Measurements from ENCODE around the gene STXBP5.

STXBP5 gene

DNA sequence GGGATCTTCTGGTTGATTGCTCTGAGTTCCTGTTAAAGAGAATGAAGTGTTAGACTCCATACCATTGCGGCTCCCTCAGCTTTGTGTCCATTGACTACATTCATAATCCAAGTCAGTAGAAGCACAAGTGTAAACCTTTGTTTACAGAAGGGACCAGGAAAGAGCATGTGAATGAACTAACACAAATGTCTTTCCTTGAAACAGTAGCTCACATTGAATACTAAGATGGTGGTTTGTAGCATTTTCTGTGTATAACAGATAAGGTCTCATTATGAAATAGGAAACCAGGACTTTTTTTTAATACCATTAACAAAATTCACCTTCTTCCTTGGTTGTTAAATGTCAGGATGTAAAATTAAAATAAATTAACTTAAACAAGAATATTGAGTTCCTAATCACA lies 8.4 kb downstream of the STXBP5 start:
- no peak for DNase-seq

DNA sequence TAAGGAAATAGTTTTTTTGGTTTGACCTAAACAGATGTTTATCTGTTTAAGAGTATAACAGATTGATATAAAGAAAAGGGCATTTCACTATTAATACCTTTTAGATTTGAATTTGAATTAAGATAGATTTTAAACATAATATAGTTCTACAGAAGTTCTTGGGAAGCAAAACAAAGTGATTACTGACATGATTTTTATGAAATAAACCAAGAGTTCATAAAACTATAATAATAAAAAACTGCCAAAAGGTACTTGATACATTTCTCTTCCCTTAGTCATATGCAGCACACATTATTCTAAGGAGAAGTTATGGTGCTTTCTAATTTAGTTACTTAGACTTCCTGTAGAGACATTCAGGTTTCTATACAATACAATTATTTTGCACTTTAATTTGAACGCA lies 9.6 kb downstream of the STXBP5 start:
- no peak for DNase-seq

DNA sequence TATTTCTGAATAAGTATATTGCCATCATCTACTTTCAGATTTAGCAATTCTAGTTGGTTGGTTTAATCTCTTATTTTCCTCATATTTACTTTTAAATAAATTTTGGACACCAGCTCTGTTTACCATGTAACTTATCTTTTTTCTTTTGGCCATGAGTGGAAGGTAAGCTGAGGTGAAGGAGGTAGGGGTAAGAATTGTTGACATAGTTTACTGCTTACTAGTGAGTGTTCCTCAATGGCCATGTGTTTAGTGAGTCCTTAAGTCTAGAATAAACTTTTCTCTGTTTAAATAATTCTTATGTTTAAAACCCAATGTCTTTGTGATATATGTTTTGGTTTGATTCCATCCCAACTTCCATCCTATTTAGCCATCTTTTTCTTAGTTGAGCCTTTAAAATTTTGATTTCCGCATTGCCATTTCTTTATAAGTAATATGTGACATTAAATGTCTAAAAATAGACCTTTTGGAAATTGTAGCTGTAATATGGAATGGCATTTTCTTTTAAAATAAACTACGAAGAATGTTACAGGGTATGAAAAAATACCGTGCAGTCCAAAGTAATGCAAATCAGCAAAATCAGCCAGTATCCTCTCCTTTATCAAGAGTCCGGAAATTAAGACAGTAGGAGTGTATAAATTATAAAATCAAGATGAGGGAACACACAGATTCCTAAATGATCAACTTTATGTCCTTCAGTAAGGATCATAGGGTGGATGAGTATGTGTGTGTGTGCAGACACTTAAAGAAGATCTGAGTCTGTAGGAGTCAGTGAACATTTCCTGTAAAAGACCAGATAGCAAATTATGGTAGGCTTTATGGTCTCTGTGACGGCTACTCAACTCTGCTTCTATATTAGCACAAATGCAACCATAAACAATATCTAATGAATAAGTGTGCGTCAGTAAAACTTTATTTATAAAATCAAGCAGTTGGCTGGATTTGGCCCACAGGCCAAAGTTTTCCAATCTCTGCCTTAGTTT lies 10.3 kb downstream of the STXBP5 start:
- no peak for DNase-seq

DNA sequence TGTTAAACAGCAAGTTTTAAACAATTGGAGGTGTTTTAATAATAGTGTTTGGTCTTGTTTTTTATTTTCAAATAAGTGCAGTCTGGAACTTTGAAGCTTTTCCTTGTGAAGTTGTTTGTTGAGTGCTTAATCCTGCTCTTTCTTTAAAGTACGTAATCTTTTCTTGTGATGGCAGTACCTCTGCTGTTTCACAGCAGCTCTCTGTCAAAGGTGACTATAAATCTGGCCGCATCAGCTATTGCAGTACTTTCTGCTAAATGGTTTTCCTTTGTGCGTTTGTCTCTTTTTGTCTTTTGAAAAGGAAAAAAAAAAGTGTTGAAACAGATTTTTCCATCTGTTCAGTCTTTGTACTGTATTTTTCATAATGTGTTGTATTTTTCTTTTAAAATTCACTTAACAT lies 12.7 kb downstream of the STXBP5 start:
- DNase-seq: no peak

DNA sequence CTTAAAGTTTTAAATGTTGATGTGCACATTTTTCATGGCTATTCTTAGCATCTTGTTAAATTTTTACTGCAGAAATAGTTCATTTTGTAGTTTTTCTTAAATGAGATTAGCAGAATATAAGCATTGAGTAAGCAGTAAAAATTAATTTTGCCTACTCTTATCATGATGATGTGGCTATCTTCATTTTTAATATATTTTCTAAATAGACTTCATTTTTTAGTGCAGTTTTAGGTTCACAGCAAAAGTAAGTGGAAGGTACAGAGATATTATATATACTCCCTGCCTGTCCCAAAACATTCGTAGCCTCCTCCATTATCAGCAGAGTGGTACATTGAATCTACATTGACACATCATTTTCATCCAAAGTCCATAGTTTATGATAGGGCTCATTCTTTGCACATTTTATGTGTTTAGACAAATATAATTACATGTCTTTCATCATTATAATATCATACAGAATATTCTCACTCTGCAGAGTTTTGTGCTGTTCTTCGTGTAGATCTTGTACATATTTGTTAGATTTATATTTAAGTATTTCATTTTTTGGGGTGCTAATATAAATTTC lies 13.7 kb downstream of the STXBP5 start:
- no peak for DNase-seq

DNA sequence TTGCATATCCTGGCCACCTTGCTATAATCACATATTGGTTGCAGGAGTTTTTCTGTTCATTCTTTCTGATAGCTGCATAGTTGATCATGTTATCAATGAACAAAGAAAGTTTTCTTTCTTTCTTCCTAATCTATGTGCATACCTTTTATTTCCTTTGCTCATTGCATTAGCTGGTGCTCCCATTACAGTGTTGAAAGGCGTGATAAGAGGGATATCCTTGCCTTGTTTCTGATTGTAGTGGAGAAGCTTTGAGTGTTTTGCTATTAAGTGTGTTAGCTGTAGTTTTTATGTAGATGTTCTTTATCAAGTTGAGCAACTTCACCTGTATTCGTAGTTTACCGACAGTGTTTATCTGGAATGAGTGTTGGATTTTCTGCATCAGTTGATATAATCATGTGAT lies 14.6 kb downstream of the STXBP5 start:
- no peak for DNase-seq

DNA sequence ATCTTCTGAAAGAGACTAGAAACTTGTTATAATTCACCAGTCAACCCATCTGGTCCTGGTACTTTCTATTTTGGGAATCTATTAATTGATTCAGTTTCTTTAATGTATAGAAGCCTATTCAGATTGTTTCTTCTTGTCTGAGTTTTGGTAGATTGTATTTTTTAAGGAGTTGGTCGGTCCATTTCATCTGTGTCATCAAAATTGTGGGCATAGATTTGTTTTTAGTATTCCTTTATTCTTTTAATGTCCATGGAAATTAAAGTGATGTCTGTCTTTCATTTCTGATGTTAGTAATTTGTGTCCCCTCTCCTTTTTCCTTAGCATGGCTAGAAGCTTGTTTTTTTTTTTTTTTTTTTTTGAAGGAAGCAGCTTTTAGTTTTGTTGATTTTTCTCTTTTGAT lies 15.2 kb downstream of the STXBP5 start:
- no peak for DNase-seq

DNA sequence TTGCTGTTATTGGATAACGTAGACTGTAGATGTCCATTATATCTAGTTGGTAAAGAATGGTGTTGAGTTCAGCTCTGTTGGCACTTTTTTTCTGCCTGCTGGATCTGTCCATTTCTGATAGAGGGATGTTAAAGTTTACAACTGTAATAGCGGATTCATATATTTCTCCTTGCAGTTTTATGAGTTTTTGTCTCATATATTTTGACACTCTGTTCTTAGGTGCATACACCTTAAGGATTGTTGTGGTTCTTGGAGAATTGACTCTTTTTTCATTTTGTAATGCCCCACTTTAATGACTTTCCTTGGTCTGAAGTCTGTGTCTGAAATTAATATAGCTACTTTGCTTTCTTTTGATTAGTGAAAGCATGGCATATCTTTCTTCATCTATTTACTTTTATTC lies 16.1 kb downstream of the STXBP5 start:
- no peak for DNase-seq

DNA sequence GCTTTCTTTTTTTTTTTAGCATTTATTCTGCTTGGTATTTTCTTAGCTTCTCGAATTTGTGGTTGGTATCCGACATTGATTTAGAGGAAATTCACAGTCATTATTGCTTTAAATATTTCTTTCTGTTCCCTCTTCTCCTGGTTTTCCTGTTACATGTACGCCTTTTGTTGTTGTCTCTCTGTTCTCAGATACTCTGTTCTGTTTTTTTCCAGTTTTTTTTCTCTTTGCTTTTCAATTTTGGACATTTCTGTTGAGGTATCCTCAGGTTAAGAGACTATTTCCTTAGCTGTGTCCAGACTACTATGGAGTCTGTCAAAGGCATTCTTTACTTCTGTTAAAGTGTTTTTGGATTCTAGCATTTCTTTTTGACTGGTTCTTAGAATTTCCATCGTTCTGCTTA lies 17.5 kb downstream of the STXBP5 start:
- DNase-seq: no peak

DNA sequence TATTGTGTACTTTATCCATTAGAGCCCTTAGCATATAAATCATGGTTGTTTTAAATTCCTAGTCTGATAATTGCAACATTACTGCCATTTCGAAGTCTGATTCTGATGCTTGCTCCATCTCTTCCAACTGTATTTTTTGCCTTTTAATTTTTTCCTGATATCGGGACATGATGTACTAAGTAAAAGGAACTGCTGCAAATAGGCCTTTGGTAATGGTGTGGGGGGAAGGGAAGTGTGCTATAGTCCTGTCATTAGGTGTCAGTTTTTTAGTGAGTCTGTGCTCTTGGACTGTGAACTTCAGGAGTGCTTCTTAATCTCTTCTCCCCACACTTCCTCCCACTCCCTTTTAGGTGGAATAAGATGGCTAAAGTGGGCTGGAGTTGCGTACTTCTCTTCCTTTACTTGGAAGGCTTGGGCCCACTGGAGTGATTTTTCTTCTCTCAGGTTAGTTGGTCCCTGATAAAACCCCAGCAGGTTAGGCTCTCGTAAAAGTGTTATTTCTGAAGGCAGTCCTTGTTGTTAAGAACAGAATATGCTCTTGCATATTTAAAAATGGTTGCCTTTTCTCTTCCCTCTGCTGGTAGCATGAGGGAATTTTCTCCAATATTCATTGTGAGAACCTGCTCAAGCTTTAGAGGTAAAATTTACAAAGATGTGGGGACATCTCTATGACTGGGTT lies 18.1 kb downstream of the STXBP5 start:
- DNase-seq: no peak

DNA sequence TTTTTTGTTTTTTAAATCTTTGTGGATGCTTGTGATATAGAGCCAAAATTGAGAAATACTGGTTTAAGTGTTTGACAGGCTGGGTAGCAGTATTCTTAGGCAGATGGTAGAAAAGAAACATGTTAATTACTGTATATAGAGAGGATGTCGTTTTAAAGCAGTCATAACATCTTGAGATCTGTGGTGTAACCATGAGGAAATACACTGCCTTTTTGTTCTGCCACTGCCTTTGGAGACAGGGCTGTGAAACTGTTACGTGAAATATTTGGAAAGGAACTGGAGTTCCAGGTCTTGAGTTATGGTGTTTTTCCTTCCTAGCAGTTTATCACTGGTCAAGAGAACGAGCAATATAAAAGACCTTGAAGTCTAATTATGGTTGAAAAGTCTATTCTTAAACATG lies 19.5 kb downstream of the STXBP5 start:
- no peak for DNase-seq

DNA sequence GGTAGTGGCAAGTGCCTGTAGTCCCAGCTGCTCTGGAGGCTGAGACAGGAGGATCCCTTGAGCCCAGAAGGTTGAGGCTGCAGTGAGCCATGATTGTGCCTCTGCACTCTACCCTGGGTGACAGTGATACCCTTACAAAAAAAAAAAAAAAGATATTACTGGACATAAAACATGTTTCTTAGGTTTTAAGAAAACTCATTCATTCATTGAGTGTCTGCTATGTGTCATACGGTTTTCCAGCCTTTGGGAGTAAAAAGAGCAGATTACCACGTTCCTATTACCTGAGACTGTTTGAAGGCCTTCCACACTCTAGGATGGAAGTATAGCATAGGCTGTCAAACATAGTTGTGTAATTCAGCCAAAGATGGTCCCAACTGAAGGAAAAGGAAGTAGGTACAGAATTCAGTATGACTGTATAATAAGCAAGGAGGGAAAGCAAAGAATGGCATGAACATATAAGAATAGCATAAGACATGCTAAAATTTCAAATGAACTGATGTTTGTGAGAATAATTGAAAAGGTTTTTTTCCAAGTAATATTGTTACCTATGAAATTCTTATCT lies 22.0 kb downstream of the STXBP5 start:
- DNase-seq: no peak

DNA sequence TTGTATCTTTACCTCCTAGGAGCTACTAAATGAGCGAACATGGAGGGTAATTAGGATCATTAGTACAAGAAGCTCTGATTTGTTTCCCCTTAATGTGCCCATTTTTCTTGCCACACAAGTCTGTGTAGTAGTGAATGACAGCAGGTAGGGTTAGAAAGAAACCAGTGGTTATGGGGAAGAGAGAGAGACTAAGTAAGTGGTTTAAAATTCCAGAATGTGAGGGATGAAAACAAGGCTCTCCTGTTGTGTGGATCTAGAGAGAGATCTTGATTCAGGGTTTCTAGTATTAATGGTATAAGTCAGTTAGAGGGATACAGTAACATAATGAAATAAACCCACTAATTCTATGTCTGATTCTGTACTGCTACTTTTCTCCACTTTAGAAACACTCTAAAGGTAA lies 22.7 kb downstream of the STXBP5 start:
- no peak for DNase-seq

DNA sequence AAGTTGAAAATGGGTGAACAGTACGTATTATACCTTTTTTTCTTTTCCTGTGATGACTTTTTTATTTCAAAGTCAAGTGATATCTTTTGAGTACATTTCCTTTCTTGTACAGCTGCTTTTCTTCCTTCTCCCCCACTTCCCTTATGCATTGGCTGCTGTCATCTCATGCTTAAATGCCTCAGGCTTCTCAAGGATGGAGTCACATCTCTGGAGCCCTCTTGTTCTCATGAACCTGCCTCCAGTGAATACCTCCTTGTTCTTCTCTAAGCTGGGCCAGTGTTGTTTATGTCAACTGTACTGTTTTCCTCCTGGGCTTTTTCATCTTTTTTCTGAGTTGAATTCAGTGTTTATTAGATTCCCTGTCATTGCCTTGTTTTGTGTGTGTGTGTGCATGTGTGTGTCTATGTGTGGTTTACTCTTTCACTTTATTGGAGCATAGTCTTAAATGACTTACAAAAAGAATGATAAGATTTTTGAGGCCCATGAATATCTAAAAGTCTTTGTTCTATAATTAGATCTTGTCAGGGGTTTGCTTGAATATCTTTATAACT lies 23.6 kb downstream of the STXBP5 start:
- DNase-seq: no peak

DNA sequence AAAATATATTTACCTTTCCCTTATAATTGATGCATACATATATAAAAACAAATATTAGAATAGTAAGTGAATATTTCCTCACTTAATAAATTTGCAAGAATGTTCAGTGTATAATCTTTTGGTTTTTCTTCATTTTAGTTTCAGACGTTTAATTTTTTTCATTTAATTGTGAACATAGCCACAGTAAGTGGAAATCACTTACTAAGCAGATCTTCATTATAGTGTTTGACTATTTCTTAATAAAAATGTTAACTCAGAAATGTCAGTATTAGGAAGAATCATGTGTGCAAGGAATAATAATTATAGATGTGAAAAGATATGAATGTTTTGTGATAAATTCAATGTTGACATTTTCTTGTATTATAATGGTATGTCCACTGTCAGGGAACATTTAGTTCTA lies 27.4 kb downstream of the STXBP5 start:
- no peak for DNase-seq

DNA sequence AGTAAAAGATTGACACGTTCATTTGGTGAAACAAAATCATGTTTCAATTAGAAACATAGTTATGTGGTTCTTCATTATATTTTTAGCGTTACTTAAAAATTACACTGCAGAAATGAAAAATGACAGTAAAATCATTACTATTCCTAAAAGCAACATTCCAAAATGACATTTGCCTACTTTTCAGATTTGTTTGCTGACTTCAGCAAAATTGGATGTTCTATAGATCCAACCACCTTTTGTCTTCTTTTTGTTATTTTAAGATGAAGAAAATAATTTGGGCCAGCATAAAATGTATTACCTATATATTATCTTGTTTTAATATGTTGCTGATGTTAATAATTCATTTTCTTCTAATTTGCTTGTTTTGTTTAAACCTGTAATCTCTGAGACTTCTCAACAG lies 30.5 kb downstream of the STXBP5 start:
- no peak for DNase-seq

DNA sequence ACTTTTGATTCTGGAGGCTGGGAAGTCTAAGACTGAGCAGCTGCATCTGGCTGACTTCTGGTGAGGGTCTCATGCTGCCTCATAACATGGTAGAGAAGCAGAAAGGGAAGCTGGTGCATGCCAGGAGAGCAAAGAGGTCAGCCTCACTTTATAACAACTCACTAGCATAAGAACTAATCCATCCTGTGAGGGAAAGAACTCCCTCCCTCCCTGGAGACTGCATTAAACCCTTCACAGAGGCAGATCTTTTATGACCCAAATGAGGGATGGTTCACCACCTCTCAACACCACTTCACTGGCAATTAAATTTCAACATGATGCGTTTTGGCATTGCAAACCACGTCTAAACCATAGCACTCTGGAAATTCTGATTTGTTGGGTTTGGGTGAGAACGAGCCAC lies 33.9 kb downstream of the STXBP5 start:
- DNase-seq: no peak

DNA sequence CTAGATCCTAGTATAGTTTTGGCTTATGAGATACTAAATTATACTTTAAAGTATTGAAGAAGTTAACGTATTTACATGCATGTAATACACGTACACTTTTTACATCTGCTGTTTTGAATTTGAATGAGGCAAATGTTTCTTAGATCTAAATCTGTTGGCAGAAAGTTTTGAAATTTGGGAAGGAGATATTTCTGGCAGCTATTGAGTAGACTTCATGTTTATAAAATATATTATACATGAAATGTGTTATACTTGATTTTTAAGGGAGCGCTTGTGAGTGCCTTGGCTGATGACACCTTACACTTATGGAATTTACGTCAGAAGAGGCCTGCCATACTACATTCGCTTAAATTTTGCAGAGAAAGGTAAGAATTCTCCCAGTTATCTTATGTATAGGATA lies 34.7 kb downstream of the STXBP5 start:
- DNase-seq: no peak

DNA sequence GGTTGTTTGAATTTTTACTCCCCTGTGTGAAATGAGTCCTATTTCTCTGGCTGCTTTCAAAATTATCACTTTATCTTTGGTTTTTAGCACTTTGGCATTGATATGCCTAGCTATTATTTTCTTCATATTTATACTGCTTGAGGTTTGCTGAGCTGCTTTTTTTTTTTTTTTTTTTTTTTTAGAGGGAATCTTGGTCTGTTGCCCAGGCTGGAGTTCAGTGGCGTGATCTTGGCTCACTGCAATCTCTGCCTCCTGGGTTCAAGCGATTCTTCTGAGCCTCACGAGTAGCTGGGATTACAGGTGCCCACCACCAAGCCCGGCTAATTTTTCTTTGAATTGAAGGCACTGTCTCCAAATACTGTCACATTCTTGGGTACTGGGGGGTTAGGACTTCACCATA lies 40.6 kb downstream of the STXBP5 start:
- DNase-seq: no peak

DNA sequence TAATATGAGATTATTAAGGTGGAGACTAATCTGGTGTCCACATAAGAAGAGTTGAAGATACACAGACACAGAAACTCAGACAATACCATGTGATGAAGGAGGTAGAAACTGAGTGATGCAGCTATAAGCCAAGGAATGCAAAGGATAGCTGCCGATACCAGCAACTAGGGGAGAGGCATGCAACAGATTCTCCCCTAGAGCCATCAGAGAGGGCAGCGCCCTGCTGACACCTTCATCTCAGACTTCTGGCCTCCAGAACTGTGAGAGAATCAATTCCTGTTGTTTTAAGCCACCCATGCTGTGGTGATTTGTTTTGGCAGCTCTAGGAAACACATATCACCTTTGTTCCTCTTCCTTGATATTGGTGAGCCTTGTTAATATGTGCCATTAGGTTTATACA lies 41.5 kb downstream of the STXBP5 start:
- DNase-seq: no peak

DNA sequence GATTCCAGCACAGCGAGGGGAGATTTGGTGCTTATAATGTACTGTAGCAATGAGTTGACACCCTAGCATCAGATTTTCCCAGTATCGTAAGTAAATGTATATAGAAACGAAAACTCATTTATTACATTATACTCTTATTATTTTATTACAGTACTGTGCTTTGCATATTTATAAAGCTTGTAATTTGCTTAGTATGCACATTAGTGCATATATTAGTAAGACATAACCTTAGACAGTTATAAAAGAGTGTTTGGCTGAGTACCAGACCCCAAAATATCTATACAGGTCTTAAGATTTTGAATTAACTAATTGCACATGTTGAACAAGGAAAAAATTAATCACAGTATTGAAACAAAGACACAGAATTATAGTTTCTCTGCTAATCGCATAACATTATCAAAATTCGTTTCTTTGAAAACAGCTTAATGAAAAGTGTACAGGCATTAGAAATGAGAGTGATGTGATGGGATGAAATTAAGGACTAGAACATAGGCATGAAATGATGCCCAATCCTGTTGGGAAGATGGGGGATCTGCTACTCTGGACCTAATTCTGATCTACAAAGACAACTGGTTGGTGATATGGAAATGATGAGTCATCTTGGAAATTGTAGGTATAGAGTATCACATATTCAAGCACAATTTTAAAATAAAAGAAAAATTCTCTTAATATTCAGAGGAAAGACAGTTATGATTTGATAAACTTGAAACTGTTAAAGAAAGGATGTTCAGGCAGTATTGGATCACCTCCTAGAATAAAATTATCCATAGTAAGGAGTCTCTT lies 42.8 kb downstream of the STXBP5 start:
- DNase-seq: no peak

DNA sequence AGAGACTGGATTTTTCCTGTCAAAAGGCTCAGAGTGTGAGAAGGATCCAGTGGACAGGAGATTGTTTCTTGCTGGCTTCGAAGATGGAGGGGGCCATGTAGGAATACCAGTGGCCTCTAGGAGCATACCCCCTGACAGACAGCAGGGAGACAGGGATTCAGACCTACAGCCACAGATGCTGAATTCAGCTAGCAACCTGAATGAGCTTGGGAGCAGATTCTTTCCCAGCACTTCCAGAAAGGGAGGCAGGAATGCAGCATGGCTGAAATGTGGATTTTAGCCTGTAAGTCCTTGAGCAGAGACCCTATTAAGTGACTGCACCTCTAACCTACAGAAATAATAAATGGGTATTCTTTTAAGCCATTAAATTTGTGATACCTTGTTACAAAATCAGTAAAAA lies 44.6 kb downstream of the STXBP5 start:
- DNase-seq: no peak

DNA sequence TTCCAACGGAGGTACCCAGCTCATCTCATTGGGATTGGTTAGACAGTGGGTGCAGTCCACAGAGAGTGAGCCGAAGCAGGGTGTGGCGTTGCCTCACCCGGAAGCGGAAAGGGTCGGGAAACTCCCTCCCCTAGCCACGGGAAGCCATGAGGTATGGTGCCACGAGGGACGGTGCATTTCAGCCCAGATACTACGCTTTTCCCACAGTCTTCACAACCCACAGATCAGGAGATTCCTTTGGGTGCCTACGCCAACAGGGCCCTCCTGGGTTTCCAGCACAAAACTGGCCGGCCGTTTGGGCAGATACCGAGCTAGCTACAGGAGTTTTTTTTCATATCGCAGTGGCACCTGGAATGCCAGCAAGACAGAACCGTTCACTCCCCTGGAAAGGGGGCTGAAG lies 46.9 kb downstream of the STXBP5 start:
- DNase-seq: no peak

Data from activated CD4-positive, alpha-beta T cell treated with anti-CD3 and anti-CD28 coated beads, Interleukin-2, amount 50 U/mL, for 4 hours (primary cell).